GM21737 (cell line): Measurements from ENCODE around the gene MTX2.
"Not testable (repeated sequence)": the region's sequence is repeated elsewhere in the genome, so short reads cannot be mapped to it uniquely, and the experiment has no call there.

Experiments
- ATAC-seq: cut with Tn5 transposase; IDR thresholded peaks from one replicate; pipeline ENCODE4 v1.9.1; 2021; ENCODE audit warnings: mild to moderate bottlenecking, moderate library complexity; ENCODE audit not compliant: unreplicated experiment

The MTX2 gene

DNA sequence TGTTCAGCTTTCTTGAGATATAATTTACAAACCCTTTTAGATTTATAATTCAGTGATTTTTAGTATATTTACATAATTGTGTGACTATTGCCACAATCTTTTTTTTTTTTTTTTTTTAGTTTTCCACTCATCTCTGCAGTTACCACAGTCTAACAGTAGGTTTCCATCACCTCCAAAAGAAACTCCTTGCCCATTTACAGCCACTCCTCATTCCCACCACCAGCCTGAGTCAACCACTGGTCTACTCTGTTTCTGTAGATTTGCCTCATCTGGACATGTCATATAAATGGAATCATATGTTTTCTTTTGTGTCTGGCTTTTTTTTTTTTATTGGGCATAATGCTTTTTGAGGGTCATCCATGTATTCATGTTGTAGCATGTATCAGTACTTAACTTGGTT, 16.1 kb downstream of the MTX2 start:
- ATAC-seq, result no peak

DNA sequence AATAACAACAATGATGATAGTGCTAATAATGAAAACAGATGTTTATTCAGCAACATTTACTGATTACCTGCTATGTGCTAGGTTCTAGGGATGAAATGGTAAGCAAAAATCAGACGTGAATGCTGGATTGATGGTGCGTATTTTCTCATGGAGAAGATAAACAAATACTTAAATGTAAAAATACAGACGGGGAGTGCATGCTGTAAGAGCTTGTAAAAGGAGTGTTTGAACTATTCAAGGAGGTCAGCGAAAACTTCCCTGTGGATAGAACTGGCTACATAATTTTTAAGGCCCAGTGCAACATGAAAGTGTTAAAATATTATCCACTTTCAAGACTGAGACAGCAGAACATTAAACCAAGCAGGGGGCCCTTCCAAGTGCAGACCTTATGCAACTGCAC, 22.1 kb downstream of the MTX2 start:
- ATAC-seq, result no peak

DNA sequence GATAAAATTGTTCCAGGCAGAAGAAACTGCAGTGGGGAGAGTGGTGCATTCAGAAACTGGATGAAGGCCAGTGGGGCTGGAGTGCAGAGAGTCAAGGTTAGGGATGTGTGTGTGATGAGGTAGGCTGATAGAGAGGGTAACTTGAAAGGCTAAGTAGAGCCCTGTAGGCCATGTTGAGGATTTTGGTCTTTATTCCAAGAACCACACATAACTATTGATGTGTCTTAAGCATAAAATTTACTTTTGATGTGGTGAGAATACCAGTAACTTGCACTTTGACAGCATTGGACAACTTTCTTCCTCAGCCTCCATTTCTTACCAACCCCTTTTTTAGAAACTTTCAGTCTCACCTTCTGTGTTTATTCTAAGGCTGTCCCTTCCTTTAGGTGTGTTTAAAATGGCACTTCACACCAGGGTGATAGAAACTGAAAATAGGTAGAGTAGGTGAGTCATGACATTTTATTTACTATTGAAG, 22.6 kb downstream of the MTX2 start:
- ATAC-seq, result peak; percentile 94

DNA sequence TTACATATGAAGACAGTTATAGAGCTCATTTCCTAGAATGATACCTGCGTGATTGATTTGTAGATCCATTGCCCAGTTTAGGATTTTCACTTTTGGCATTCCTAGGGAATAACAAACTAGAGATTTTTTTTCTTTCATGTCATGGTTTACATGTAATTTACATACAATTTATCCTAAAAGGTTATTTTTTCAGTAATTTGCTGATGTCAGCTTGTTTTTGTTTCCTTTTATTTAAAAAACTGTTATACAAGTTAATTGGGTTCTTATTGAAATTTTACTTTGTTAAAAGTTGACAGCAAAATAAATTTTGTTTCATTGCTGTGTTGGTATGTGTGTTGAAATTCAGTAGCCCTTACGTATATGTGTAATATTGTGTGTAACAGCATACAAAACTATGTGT, 23.4 kb downstream of the MTX2 start:
- no peak for ATAC-seq

DNA sequence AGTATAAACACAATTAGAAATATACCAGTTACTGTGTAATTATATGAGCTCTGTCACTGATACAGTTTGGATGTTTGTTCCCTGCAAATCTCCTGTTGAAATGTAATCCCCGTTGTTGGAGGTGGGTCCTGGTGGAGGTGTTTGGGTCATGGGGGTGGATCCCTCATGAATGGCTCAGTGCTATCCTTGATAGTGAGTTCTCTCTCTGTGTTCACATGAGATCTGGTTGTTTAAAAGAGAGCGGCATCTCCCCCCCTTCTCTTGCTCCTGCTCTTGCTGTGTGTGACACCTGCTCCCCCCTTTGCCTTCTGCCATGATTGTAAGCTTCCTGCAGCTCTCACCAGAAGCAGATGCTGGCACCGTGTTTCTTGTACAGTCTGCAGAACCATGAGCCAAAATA, 24.1 kb downstream of the MTX2 start:
- ATAC-seq, result no peak

DNA sequence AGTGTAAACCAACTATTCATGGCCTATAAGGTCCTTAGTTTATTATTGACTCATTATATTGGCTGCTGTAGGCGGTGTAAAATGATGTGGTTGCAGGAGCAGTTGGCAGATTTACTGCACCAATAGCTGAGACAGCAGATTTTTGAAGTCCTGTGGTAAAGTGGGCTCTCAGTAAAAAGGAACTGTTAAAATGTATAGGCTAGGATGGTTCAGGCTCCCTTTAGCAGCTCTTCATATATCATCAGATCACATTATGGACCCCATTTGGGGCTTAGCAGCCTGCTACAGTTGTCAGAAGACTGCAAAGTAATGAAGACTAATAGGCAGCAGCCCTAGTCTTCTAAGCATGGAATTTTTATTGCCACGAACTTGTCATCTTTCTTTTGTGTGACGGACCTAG, 27.8 kb downstream of the MTX2 start:
- no peak for ATAC-seq

DNA sequence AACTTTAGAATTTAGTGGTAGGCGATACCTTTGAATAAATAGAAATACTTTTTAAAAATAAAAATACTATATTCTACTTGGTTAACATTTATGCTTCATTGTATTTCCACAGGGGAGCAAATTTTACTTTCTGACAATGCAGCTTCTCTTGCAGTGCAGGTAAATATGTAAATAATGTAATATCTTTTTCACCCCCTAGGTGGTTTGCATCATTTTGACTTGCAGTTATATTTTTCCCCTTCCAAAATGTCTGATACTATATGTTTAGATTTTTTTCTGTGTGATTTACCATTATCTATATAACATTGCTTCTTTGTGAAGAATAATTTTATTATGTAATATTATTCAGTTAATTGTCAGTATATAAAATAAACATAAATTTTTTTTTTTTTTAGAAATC, 28.5 kb downstream of the MTX2 start:
- no peak for ATAC-seq

DNA sequence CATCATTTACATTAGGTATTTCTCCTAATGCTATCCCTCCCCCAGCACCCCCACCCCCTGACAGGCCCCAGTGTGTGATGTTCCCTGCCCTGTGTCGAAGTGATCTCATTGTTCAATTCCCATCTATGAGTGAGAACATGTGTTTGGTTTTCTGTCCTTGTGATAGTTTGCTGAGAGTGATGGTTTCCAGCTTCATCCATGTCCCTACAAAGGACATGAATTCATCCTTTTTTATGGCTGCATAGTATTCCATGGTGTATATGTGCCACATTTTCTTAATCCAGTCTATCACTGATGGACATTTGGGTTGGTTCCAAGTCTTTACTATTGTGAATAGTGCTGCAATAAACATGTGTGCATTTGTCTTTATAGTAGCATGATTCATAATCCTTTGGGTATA, 36.8 kb downstream of the MTX2 start:
- ATAC-seq, result not testable (repeated sequence)

DNA sequence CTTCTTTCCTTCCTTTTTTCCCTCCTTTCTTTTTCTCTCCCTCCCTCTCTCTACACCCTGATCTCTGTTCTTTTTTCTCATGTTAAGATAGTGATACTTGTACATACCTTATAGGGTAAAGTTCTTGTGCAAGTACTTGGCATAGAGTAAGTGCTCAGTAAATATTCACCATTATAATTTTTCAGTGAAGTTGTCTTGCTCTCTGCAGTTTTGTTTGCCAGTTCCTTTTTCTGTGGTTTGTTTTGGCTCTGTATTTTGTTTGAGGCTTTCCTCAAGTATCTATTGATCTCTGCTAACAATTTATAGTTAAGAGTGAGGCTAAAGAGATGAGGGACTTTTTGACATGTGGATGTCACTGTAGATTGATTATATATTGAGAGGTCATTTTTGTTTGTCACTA, 48.0 kb downstream of the MTX2 start:
- ATAC-seq, result no peak

DNA sequence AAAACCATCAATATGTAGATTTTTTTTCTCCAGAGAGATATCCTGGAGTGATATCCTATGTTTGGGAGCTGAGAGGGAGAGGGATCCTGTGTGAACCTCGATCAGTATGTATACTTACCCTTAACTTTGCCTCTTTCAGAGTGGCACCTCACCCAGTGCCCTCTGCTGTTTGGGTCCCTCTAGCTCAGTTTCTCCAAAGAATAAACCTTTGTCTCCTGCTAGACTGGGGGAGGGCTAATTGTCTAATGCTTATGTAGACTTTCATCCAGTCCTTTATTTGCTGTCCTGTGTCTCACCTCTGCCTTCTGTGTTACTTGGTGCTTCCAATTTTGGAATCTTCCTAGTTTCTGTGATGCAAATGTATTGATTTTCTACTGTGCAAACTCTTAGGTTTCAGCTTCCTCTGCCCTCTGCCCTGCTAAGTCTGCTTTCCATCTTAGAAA, 48.4 kb downstream of the MTX2 start:
- ATAC-seq, result no peak

DNA sequence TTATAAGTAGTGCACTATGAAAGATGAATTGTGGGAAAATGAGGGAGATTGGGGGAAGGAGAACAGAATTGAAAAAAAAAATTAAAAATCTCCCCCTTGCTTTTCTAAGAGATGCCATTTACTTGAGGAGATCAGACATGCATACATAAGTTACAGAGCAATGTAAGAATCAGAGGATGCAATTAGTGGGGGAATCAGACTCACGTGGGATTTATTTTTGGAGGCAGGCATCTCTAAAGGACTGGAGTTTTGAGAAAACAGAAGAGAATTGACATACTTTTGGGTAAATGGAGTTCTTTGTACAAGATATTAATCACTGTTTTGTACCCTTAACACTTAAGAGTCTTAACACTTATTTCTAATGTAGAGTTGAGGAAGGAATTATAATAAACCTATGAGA, 52.7 kb downstream of the MTX2 start:
- ATAC-seq, result no peak

DNA sequence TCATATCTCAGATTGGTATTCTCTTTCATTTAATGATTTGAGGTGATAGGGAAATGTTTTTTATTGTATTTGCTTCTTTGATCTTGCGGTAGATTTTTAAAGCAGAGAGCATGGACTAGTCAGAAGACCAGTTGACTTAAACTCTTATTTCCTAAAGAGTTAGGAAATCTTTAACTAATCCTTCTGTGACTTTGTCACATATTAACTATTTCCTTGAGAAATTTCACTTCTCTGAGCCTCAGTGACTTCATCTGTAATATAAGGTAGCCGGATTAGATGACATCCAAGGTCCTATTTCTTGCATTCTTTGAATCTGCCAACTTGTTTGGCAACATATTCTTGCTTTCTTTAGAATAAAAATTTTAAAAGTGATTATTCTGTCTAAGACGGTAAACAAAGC, 55.6 kb downstream of the MTX2 start:
- ATAC-seq, result no peak

DNA sequence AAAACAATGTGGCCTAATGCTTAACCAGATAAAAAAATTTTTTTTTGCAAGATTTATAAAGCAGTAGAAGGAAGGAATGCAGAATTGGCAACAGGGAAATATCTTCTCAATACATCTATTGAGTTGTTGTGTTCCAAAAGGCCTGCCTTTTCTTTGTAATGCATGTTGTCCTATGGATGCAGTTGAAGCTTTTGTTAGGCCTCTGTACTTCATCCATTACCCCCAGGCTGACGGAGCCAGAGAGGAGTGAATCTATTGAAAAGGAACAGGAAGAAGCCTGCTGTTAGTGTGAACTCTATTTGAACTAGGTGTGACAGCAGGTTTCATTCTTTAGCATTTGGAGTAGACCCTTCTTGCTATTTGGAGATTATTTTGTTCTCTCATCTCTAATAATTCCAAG, 56.5 kb downstream of the MTX2 start:
- ATAC-seq, result no peak

DNA sequence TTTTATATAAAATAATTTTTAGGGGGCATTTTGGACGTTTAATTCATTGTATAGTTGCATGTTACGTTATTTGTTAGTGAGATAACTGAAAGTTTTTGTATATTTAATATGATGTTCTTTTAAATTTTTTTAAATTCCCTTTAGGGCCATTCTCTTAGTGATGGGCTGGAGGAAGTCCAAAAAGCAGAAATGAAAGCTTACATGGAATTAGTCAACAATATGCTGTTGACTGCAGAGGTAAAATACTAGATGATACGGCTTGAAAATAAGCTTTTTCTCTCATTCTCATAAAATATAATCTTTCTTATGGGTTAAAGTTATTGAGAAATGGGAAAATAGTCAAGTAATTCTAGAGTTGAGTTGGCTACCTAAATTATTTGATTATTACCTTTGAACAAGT, 58.9 kb downstream of the MTX2 start:
- ATAC-seq, result no peak

DNA sequence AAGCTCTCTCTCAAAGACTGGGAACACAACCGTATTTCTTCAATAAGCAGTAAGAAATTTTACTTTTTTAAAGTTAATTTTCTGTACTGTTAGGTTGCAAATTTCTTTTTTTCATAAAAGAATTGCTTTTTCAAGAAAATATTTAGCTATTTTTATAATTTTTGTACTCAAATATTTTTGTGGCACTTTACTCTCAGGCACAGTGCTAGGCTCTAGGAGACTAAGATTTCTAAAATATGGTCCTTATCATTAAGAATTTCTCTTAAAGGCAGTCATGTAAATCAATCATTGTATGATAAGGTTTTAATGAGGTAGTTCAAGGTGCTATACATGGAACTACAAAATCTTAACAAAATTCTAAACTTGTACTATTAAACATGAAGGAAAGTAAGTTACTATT, 61.4 kb downstream of the MTX2 start:
- no peak for ATAC-seq

DNA sequence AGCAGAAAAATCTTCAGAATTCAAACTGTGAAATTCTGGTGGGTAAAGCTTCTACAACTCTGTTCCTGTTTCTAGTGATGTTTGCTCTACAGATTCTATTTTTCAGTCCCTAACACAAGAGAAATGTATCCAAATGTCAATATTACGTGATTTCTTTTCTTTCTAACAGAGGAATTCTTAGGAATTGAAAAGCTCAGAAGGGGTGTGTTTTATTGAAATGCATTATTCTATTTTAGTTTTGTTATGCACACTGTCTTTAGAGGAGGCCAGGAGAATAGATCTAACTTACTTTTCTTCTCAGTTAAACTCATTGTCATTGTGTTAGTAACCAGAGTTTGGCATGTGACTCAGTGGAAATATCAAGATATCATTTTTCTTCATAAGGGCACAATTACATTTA, 62.4 kb downstream of the MTX2 start:
- no peak for ATAC-seq

DNA sequence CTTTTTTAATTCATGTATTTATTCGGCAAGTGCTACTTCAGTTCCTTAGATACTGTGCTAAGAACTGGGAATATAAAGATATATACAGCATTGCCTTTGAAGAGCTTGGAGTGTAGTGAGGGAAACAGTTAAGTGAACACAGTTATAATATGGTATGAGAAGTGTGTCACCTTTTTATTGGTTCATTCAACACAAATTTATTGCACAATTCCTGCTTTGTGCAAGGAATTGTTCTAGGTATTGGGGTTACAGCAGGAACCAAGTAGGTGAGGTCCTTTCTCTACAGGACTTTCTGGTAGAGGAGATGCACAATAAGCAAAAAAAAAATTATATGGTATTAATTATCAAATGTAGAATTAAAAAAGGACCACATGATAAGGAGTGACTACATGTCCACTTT, 65.5 kb downstream of the MTX2 start:
- ATAC-seq, result no peak

DNA sequence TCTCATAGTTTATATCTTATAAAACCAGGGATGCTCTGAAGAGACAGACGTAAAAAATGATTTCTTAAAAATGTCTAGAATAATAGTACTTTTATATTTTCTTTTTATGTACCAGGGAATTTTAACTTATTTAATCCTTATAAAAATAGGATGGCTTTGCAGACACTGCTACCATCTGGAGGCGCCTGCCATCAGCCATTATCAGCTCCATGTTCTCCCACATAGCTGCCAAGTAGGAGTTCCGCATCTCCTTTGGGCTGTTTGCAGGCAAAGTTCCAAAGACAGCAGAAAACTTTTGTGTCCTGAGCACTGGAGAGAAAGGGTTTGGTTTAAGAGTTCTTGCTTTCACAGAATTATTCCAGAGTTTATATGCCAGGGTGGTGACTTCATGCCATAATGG, 69.2 kb downstream of the MTX2 start:
- no peak for ATAC-seq

DNA sequence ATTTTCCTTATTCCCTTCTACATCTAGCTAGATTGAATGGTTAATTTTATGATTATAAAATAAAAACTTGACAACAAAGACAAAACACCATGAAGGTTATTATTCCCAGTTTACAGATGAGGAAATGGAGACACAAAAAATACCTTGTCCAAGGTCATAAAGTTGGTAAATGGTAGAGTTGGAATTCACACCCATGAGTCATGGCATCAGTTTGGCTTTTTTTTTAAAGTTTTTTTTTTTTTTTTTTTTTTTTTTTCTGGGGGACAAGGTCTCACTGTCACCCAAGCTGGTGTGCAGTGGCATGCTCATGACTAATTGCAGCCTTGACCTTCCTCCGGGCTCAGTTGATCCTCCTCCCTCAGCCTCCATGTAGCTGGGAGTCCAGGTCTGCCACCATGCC, 70.0 kb downstream of the MTX2 start:
- ATAC-seq, result no peak

DNA sequence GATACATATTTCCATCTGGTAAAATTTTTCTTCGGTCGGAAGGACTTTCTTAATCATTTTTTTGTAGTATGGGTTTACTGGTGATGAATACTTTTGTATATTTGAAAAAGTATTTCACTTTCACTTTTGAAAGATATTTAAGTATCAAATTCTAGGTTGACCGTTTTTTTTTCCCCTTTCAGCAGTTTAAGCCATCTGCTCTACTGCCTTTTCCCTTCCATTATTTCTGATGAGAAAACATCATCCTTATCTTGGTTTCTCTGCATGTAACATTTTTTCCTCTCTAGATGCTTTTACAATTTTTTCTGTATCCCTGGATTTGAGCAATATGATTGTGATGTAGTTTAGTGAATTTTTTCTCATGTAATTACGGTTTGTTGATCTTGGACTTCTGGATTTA, 87.0 kb downstream of the MTX2 start:
- ATAC-seq, result no peak

DNA sequence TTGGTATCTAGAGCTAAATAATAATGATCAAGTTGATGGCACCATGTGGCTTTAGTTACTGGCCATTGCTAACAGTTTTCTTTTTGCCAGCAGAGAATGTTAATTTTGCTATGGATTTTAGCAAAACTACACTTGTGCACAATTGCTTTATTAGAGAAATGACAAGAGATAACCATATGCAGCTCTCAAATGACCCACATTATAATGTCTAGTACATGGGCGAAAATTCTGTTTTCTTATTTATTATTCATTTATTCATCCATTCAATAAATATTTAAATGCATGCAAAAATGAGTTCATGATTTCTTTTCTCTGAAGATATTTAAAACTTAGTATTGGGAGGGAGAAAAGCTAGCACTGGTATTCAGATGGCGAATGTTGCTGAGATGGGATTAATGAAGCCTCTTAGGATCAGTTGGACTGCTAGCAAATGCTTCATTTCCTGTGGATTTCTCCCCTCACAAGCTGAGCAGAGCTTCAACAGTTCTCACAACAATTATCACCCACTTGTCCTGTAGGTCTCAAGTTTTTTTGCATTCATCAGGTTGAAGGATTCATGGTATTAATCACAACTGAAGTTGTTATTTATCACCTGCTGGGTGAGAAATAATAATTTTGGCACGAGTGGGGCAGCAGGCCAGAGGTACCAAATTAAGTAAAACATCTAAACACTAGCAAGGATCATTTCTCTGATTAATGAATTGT, 95.2 kb downstream of the MTX2 start:
- ATAC-seq, result no peak

DNA sequence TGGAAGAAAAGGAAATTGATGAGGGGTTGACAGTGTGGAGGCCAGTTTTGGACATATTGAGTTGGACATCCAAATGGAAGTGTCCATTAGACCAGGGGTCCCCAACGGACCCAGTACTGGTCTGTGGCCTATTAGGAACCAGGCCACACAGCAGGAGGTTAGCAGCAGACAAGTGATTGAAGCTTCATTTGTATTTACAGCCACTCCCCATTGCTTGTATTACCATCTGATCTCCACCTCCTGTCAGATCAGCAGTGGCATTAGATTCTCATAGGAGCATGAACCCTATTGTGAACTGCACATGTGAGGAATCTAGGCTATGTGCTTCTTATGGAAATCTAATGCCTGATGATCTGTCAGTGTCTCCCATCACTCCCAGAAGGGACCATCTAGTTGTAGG, 99.1 kb downstream of the MTX2 start:
- ATAC-seq, result no peak

DNA sequence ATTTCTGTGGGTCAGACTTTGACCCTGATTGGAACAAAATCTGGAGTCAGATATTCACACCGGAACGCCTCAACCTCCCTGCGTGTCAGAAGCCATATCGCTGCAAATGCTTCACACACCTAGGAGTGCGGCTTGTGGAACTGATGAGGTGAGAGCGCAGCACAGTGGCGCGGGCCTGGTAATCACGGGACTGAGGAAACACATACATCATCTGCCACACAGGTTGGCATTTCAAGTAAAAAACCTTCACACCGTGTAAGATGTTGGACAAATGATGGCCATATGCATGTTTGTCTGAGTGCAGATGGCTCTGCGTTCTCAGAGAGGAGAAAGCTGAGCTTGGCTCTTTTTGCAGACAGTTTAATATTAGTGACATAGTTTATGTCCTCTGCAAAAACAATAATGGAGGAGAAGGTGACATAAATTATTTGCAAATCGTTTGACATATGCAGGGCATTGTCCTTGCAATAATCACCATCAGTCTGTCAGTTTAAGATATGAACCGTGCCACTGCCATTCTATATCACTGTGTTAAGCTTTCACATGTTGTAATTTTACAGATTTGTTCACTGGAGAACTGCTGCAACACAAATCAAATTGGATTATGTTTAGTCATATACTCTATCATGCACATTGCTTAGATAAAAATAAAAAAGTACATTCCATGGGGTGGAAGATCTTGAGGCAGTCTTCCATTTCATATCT, 101.4 kb downstream of the MTX2 start:
- no peak for ATAC-seq
